Right lobe of liver (tissue), 4 donors: ENCODE results near the gene TASL.

ENCODE experiments used
- POLR2A ChIP-seq: fragments of 450-650 bp; IDR thresholded peaks from one replicate; pipeline ENCODE4 v1.6.1; 2017; ENCODE audit warnings: antibody characterized with exemption, mild to moderate bottlenecking
- TF ChIP-seq, protein P1 (sequence below), 4 donors: fragments of 200-600 bp in 3 of 4; fragments of 450-650 bp in 1 of 4; IDR thresholded peaks; one replicate each; pipeline versions ENCODE4 v1.5.1 to v1.8.0; 2016 to 2022; ENCODE audit warnings: antibody characterized with exemption in 4 of 4, mild to moderate bottlenecking in 2 of 4
- donor health status: DM: no; HTN: no; CAD: no.
- donor health status: DM: no; HTN: no; CAD: no.
- donor health status: DM: no; HTN: yes; CAD: no.

DNA sequence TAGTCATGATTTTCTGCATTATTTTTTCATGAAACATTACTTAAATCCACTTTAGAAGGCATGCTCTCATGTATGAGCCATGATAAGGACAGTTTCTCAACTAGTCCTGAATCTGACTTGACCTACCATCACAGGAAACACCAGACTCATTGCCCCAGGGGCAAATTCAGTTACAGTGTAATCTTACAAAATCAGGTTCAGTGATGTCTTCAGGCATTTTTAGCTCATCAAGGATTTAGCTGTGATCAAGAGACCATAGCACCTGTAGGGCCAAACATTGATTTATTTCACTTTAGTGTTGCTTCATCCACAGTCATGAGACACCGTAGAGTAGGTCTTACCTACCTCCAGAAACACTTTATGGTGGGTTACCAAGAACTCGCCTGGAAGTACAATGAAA lies 3.1 kb upstream of the TASL start:
- TF ChIP-seq, protein P1, sequence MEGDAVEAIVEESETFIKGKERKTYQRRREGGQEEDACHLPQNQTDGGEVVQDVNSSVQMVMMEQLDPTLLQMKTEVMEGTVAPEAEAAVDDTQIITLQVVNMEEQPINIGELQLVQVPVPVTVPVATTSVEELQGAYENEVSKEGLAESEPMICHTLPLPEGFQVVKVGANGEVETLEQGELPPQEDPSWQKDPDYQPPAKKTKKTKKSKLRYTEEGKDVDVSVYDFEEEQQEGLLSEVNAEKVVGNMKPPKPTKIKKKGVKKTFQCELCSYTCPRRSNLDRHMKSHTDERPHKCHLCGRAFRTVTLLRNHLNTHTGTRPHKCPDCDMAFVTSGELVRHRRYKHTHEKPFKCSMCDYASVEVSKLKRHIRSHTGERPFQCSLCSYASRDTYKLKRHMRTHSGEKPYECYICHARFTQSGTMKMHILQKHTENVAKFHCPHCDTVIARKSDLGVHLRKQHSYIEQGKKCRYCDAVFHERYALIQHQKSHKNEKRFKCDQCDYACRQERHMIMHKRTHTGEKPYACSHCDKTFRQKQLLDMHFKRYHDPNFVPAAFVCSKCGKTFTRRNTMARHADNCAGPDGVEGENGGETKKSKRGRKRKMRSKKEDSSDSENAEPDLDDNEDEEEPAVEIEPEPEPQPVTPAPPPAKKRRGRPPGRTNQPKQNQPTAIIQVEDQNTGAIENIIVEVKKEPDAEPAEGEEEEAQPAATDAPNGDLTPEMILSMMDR (IDR thresholded peaks at IDR 0.05): no peak
- TF ChIP-seq POLR2A: no peak
